Activated CD8-positive, alpha-beta T cell treated with anti-CD3 and anti-CD28 coated beads, Interleukin-2, amount 10 ng/mL, durations not matched to agents 7 days and 5 days (primary cell): ENCODE measurements around the gene ATP6V1C2. TPM values are rescaled to one million over a fixed set of nuclear protein-coding genes. Genes with fewer than 3 reads are reported as not detected.

ENCODE experiments used
- ATAC-seq: fragments of 150-1000 bp; cut with Tn5 transposase; one replicate; pipeline ENCODE4 v1.10.0; 2021; ENCODE audit warnings: moderate library complexity
- CTCF ChIA-PET: fragments of 350-600 bp; sonication (Branson Sonifier 250); formaldehyde crosslinking; loops from one replicate; lab custom pipeline; 2021; ENCODE audit warnings: antibody characterized with exemption; lab: Charles Lee
- POLR2A ChIA-PET: fragments of 350-600 bp; sonication (Branson Sonifier 250); formaldehyde crosslinking; loops from one replicate; lab custom pipeline; 2021; ENCODE audit warnings: antibody characterized with exemption; lab: Charles Lee
- DNase-seq: peaks from one replicate; pipeline ENCODE4 v3.0.0-alpha.2; 2020
- H3K27ac Mint-ChIP-seq: one replicate; pipeline ENCODE4 v1.8.0; 2021; ENCODE audit warnings: mild to moderate bottlenecking, mixed read lengths
- H3K27me3 Mint-ChIP-seq: one replicate; pipeline ENCODE4 v1.8.0; 2021; ENCODE audit warnings: low read depth, mixed read lengths
- H3K36me3 Mint-ChIP-seq: one replicate; pipeline ENCODE4 v1.8.0; 2021; ENCODE audit warnings: low read depth, mixed read lengths
- H3K4me1 Mint-ChIP-seq: one replicate; pipeline ENCODE4 v1.8.0; 2021; ENCODE audit warnings: low read depth, mixed read lengths
- H3K4me3 Mint-ChIP-seq: one replicate; pipeline ENCODE4 v1.8.0; 2021; ENCODE audit warnings: mild to moderate bottlenecking, mixed read lengths
- H3K9me3 Mint-ChIP-seq: one replicate; pipeline ENCODE4 v1.8.0; 2022; ENCODE audit warnings: mixed read lengths; ENCODE audit not compliant: insufficient read depth
- total RNA-seq, 2 experiments: library from RNA; stranded (reverse); gene quantifications; one replicate each; pipeline ENCODE4 v1.2.3, GENCODE V29; 2021

The ATP6V1C2 gene
- total RNA-seq, 2 experiments from 2014 or later = not detected

GRCh38 chr2:10781746-10782145 is 60.3 kb downstream of the ATP6V1C2 start:
- H3K27ac Mint-ChIP-seq = no peak overlapping the region
- ATAC-seq (no peak), DNase-seq (no peak)
- no peaks in the 10 kb centered on the region for H3K27me3 Mint-ChIP-seq
- ChIA-PET POLR2A (interaction anchor here (0.8 kb wide), 1 partner anchor 452 kb away, joined by 3 read pairs; no protein-coding TSS in a partner anchor), CTCF (interaction anchor here (1.3 kb wide), 2 partner anchors 15 to 51 kb away, joined by 3 read pairs; no protein-coding TSS in a partner anchor)
- H3K4me1 Mint-ChIP-seq = no peaks in the 10 kb centered on the region
- peaks cover 59% of the 10 kb centered on the region for H3K36me3 Mint-ChIP-seq
- H3K9me3 Mint-ChIP-seq = no peaks in the 10 kb centered on the region
- H3K4me3 Mint-ChIP-seq = no peak overlapping the region

GRCh38 chr2:10783421-10783820 is 62.0 kb downstream of the ATP6V1C2 start:
- POLR2A ChIA-PET = no interaction called here
- CTCF ChIA-PET = no interaction called here
- no peak for DNase-seq
- H3K27ac Mint-ChIP-seq = no peak overlapping the region
- no peaks in the 10 kb centered on the region for H3K9me3 Mint-ChIP-seq
- peaks cover 73% of the 10 kb centered on the region for H3K36me3 Mint-ChIP-seq
- no peak for ATAC-seq
- no peaks in the 10 kb centered on the region for H3K27me3 Mint-ChIP-seq
- H3K4me1 Mint-ChIP-seq = no peaks in the 10 kb centered on the region
- no peak overlapping the region for H3K4me3 Mint-ChIP-seq

GRCh38 chr2:10784719-10785118 is 63.3 kb downstream of the ATP6V1C2 start:
- no peaks in the 10 kb centered on the region for H3K27me3 Mint-ChIP-seq
- ATAC-seq = no peak
- no peaks in the 10 kb centered on the region for H3K4me1 Mint-ChIP-seq
- ChIA-PET CTCF (interaction anchor here (1.3 kb wide), 1 partner anchor 346 kb away, joined by 3 read pairs; no protein-coding TSS in a partner anchor), POLR2A (no interaction called here)
- H3K9me3 Mint-ChIP-seq = no peaks in the 10 kb centered on the region
- H3K36me3 Mint-ChIP-seq = peaks cover 84% of the 10 kb centered on the region
- no peak for DNase-seq
- no peak overlapping the region for H3K4me3 Mint-ChIP-seq
- no peak overlapping the region for H3K27ac Mint-ChIP-seq

- ChIA-PET POLR2A (no interaction called here), CTCF (interaction anchor here (1.3 kb wide), 1 partner anchor 346 kb away, joined by 3 read pairs; no protein-coding TSS in a partner anchor)
- Mint-ChIP-seq H3K27me3 (no peaks in the 10 kb centered on the region), H3K27ac (no peak overlapping the region), H3K9me3 (no peaks in the 10 kb centered on the region), H3K4me1 (peaks cover 3% of the 10 kb centered on the region), H3K36me3 (peaks cover 81% of the 10 kb centered on the region), H3K4me3 (no peak overlapping the region)
- ATAC-seq (no peak), DNase-seq (no peak)
Measured at GRCh38 chr2:10785260-10785659, 63.8 kb downstream of the ATP6V1C2 start.

GRCh38 chr2:10786240-10786982 is 65.0 kb downstream of the ATP6V1C2 start:
- Mint-ChIP-seq H3K27me3 (no peaks in the 10 kb centered on the region), H3K4me1 (peaks cover 10% of the 10 kb centered on the region), H3K36me3 (peaks cover 90% of the 10 kb centered on the region), H3K9me3 (no peaks in the 10 kb centered on the region), H3K27ac (no peak overlapping the region), H3K4me3 (no peak overlapping the region)
- DNase-seq = no peak
- ATAC-seq = no peak
- CTCF ChIA-PET = no interaction called here
- POLR2A ChIA-PET = no interaction called here

- Mint-ChIP-seq H3K9me3 (no peaks in the 10 kb centered on the region), H3K27ac (no peak overlapping the region), H3K36me3 (peaks cover 88% of the 10 kb centered on the region), H3K4me1 (peaks cover 16% of the 10 kb centered on the region), H3K4me3 (no peak overlapping the region), H3K27me3 (no peaks in the 10 kb centered on the region)
- no peak for ATAC-seq
- ChIA-PET CTCF (no interaction called here), POLR2A (no interaction called here)
- peak; percentile 43 for DNase-seq
Measured at GRCh38 chr2:10787176-10787968, 65.9 kb downstream of the ATP6V1C2 start.

GRCh38 chr2:10788855-10789254 is 67.4 kb downstream of the ATP6V1C2 start:
- H3K9me3 Mint-ChIP-seq = no peaks in the 10 kb centered on the region

GRCh38 chr2:10790228-10790973 is 69.0 kb downstream of the ATP6V1C2 start:
- ChIA-PET POLR2A (interaction anchor here (0.9 to 2.5 kb wide), 2 partner anchors 10 to 22 kb away, joined by 4 to 11 read pairs; partner anchors contain the start of gene PDIA6), CTCF (no interaction called here)
- peaks cover 82% of the 10 kb centered on the region for H3K36me3 Mint-ChIP-seq
- no peaks in the 10 kb centered on the region for H3K27me3 Mint-ChIP-seq
- peak overlapping the region; percentile 36 for H3K27ac Mint-ChIP-seq
- ATAC-seq (peak; percentile 70), DNase-seq (peak; percentile 35)
- peak overlapping the region; percentile 14 for H3K4me3 Mint-ChIP-seq
- no peaks in the 10 kb centered on the region for H3K9me3 Mint-ChIP-seq
- peaks cover 21% of the 10 kb centered on the region for H3K4me1 Mint-ChIP-seq

More at GRCh38 chr2:10788855-10789254, 67.4 kb downstream of the ATP6V1C2 start:
- ChIA-PET CTCF (interaction anchor here (1.7 kb wide), 1 partner anchor 11 kb away, joined by 4 read pairs; no protein-coding TSS in a partner anchor), POLR2A (no interaction called here)
- Mint-ChIP-seq H3K4me1 (peaks cover 21% of the 10 kb centered on the region), H3K27me3 (no peaks in the 10 kb centered on the region), H3K27ac (no peak overlapping the region), H3K36me3 (peaks cover 88% of the 10 kb centered on the region), H3K4me3 (no peak overlapping the region)
- DNase-seq (no peak), ATAC-seq (no peak)

GRCh38 chr2:10792001-10792634 is 70.7 kb downstream of the ATP6V1C2 start:
- POLR2A ChIA-PET = interaction anchor here (2.5 kb wide), 1 partner anchor 20 kb away, joined by 11 read pairs; the partner anchor contains the start of gene PDIA6
- CTCF ChIA-PET = interaction anchor here (1.0 to 1.4 kb wide), 3 partner anchors 9 to 25 kb away, joined by 3 to 5 read pairs (median 4); no protein-coding TSS in a partner anchor
- Mint-ChIP-seq H3K27me3 (no peaks in the 10 kb centered on the region), H3K27ac (peak overlapping the region; percentile 26), H3K9me3 (no peaks in the 10 kb centered on the region), H3K4me1 (peaks cover 21% of the 10 kb centered on the region), H3K4me3 (no peak overlapping the region), H3K36me3 (peaks cover 76% of the 10 kb centered on the region)
- ATAC-seq (no peak), DNase-seq (no peak)

- POLR2A ChIA-PET = interaction anchor here (2.5 kb wide), 1 partner anchor 19 kb away, joined by 11 read pairs; the partner anchor contains the start of gene PDIA6
- Mint-ChIP-seq H3K4me3 (no peak overlapping the region), H3K4me1 (peaks cover 21% of the 10 kb centered on the region), H3K27ac (peak overlapping the region; percentile 26), H3K9me3 (no peaks in the 10 kb centered on the region), H3K27me3 (no peaks in the 10 kb centered on the region), H3K36me3 (peaks cover 73% of the 10 kb centered on the region)
- ATAC-seq (no peak), DNase-seq (no peak)
- CTCF ChIA-PET = interaction anchor here (1.4 kb wide), 1 partner anchor 9 kb away, joined by 3 read pairs; no protein-coding TSS in a partner anchor
Measured at GRCh38 chr2:10792660-10793400, 71.4 kb downstream of the ATP6V1C2 start.
